SKM-1 treated with dmso at 0.1 percent for 144 hours (cell line): ENCODE data around the gene ALDH18A1.
A peak's percentile ranks its signal among the peaks of the same experiment; 100 is the strongest.
"Not testable (repeated sequence)": the region's sequence is repeated elsewhere in the genome, so short reads cannot be mapped to it uniquely, and the experiment has no call there.

Experiments
- DNase-seq: peaks from one replicate; lab custom pipeline; 2025; ENCODE audit not compliant: unreplicated experiment; lab: John Stamatoyannopoulos, UW

Gene ALDH18A1

DNA sequence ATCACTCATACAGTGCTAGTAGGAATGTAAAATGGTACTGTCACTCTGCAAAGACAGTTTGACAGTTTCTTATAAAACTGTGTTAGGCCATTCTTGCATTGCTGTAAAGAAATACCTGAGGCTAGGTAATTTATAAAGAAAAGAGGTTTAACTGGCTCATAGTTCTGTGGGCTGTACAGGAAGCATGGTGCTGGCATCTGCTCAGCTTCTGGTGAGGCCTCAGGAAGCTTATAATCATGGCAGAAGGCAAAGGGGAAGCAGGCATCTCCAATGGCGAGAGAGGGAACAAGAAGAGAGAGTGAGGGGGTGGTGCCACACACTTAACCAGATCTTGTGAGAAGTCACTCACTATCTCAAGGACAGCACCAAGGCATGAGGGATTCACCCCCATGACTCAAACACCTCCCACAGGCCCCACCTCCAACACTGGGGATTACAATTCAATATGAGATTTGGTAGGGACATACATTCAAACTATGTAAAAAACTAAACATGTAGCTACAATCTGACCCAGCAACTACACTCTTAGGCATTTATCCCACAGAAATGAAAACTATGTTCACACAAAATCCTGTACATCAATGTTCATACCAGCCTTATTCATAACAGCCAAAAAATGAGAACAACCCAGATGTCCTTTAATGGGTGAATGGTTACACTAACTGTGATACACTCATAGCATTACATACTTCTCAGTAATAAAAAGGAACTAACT is 5.0 kb downstream of the ALDH18A1 start:
- no peak for DNase-seq

DNA sequence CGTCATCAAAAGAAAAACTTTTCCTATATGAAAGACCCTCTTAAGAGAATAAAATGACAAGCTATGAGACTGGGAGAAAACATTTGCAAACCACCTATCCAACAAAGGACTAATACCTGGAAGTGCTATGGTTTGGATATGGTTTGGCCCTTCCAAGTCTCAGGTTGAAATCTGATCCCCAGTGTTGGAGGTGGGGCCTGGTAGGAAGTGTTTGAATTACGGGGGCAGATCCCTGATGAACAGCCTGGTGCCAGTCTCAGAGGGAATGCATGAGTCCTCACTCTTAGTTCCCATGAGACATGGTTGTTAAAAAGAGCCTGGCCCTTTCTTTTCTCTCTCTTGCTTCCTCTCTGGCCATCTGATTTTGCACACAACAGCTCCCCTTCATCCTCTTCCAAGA is 6.3 kb downstream of the ALDH18A1 start:
- no peak for DNase-seq

DNA sequence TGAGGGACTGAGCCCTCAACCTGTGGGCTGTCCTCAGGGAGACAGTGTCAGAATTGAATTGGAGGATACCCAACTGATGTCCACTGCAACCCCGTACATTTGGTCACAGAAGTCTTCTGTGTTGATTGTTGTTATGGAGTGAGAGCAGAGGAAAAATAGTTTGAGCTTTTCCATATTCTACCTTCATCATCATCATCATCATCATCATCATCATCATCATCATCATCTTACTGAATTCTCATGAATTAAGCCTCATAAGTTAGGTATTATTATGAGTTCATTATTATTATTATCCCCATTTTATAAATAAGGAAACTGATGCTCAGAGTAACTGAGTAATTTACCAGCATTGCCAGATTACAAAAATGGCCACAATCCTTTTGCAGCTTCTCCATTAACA is 8.4 kb downstream of the ALDH18A1 start:
- DNase-seq: no peak

DNA sequence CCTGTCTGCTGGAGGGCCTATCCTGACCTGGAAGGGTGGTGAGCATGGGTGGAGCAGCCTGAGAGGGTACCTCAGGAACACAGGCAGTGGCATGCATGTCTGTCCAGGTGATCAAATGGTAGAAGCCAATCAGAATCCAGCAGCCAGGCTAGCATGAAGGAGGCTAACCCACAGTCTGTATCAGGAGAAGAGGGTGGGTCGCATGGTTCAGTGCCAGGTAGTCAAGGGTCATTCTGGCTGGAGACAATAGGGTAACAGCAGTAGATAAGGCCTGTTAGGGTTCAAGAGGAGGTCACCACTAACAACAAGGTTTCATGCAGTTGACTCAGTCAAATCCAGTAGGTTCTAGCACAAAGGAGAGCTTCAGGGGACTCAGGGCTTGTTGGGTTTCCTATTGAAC is 10.4 kb downstream of the ALDH18A1 start:
- no peak for DNase-seq

DNA sequence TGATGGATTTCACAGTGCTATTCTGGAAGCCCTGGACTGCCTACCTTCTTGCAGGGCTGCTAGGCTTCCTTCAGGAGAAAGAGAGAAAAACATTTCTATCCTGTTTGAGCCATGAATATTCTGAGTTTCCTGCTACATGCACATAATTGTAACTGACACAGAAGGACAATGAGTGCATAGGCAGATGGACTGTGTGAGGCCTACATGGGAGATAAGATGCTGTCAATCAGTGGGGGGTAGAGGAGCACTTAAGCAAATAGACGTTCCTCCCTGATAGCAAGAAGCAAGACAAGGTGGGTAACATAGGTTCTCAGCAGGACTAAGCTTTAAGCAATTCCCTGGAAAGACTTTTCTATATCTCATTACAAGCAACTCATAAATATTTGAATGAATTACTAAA is 11.6 kb downstream of the ALDH18A1 start:
- no peak for DNase-seq

DNA sequence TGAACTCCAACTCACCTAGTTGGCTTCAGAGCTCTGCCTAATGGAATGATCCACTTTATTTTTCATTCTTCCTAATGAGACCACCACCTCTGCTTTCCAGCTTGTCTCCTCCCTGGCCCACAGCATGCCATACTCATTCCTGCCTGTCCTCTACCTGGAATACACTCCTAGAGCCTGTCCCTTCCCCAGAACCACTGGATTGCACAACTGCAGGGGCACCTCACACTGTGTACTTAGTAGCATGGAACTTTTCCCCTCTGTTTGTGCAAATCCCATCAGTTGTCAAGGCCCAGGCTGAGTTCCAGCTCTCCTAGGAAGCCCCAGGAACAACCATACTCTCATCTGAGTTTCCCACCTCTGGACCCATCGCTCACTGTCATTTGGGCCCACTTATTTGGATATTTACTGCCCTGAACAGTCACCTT is 15.6 kb downstream of the ALDH18A1 start:
- DNase-seq: no peak

DNA sequence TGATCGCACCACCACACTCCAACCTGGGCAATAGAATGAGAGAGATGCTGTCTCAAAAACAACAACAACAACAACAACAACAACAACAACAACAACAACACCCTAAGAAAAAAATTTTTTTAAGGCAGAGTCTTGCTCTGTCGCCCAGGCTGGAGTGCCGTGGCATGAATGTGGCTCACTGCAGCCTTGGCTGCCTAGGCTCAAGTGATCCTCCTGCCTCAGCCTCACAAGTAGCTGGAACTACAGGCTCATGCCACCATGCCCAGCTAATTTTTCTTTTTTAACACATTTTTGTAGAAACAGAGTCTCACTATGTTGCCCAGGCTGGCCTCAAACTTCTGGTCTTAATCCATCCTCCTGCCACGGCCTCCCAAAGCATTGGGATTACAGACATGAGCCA is 18.6 kb downstream of the ALDH18A1 start:
- no peak for DNase-seq

DNA sequence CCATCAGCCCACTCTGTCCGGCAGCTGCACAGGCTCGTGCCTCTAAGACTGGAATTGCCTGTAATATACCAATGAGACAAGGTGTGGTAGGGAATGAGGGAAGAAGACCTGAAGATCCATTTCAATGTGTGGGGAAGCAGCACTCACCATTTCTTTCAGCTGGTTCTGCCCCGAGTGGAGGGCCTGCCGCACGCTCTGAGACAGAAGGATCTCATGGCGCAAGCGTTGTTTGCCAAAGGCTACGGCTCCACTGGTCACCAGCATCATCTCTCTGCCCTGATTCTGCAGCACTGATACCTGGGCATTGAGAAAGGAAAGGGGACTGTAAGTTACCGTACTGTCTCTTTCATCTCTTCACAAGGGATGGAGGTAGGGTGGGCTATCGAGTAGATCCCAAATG is 19.4 kb downstream of the ALDH18A1 start:
- DNase-seq: no peak

DNA sequence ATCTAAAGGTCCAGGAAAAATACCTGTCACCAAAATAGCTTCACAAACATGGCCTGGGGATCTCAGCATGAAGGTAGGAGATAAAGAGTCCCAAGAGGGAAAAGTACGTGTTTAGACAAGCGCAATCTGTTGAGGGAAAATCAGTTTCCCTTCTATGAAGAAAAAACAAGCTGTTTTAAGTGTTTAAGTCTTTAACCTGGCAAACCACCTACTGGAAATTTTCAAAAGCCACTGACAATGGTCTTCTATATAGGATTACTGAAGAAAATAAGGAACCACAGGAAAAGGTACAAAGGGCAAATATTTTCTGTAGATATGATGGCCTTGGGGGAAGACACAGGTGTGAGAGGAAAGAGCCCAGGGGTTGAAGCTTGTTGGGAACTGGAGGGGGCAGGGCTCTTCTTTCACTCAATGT is 21.2 kb downstream of the ALDH18A1 start:
- no peak for DNase-seq

DNA sequence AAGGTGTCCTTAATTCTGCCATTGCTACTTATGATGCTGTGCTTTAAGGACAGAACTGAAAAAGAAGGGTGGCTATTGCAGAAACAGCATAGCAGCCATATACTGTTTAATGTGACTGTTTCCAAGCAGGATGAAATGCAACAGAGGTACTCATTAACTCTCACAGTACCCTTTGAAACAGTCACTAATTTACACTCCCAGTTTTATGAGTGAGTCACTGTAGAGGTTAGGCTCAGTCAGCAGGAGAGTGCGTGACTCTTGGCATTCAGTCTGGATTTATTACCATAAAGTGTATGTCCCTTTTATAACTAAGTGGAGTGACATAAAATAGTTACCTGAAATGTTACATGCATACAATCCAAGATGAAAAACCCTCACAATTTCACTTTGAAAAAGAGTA is 27.7 kb downstream of the ALDH18A1 start:
- DNase-seq: no peak

DNA sequence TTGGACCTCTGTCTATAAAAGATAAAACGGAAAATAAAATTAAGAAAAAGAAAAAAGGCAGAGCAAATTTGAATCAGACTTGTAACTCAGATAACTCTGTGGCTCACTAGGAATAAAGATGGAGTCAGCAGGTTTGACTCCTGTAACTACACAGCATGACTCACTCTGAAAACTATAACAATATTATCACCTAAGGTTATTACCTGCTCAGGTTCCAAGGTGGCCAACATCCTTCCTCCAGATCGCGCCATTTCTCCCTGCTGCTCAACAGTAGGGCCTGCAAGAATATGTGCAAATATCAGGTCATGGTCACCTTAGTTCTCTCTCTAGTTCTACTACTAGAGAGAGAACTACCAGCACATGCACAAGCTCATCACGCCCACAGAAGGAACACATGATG is 30.0 kb downstream of the ALDH18A1 start:
- no peak for DNase-seq

DNA sequence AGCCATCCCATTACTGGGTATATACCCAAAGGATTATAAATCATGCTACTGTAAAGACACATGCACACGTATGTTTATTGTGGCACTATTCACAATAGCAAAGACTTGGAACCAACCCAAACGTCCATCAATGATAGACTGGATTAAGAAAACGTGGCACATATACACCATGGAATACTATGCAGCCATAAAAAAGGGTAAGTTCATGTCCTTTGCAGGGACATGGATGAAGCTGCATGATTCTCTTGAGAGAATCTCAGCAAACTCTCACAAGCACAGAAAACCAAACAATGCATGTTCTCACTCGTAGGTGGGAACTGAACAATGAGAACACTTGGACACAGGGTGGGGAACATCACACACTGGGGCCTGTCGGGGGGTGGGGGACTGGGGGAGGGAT is 36.1 kb downstream of the ALDH18A1 start:
- not testable (repeated sequence) for DNase-seq

DNA sequence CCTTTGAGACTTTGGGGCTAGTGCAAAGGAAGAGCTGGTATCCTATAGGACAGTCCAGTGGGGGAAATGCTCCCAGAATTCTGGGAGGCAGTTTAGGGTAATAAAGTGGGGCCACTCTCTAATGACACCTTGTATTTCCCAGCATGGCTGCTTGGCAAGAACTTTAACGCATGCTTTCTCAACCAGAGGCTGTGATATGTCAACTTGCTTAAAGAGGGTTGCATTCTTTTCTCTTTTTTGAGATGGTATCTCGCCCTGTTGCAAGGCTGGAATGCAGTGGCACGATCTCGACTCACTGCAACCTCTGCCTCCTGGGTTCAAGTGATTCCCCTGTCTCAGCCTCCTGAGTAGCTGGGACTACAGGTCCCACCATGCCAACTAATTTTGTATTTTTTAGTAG is 38.4 kb downstream of the ALDH18A1 start:
- DNase-seq: no peak

DNA sequence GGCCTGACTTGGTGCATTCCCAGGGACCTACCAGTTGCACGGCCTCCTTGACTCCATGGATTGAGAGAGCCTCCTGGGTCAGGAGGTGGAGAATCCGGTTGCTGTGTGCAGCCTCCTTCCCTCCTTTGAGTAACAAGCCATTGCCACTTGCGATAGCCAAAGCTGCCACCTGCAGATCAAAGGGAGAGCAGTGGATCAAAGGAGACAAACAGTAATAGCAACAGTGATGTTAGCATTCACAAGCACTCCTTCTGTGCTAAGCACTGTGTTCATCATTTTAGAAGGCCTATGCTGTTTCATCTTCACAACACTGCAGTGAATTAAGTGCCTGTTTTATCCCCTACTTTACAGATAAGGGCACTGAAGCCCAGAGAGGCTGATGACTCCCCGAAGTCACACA is 40.1 kb downstream of the ALDH18A1 start:
- no peak for DNase-seq

DNA sequence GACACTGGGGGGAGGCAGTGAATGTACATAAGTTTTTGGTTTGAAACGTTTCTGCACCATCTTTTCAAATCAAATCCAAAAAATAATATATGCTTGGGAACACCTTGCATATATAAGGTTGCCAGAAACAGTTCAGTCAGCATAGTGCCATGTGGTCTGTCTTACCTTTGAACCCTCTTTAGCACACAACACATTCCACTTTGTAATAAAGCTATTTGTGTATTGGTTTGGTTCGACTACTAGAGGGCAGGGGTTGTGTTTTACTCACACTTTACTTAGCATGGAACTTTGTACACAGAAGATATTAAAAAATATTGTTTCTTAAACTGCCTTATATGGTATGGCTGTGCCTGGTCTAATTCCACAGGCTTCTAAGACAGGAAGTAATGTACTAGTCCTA is 43.2 kb downstream of the ALDH18A1 start:
- DNase-seq: no peak

DNA sequence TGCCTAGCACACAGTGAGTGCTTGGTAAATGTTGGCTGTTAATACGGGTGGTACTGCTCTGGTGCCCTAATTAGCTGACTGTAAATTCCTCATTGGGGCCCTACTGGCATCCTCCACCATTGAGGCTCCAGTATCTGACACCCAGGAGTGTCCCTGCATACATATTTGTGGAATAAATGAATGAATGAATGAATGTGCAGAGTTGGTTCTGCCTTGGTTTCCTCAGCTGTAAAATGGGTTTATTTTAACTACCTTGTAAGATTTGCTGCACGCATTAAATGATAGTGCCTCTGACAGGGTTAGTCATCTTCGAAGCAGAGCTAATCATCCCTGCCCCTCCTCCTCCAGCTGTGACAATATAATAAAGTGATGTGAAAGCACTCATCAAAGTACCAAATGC is 45.8 kb downstream of the ALDH18A1 start:
- no peak for DNase-seq

DNA sequence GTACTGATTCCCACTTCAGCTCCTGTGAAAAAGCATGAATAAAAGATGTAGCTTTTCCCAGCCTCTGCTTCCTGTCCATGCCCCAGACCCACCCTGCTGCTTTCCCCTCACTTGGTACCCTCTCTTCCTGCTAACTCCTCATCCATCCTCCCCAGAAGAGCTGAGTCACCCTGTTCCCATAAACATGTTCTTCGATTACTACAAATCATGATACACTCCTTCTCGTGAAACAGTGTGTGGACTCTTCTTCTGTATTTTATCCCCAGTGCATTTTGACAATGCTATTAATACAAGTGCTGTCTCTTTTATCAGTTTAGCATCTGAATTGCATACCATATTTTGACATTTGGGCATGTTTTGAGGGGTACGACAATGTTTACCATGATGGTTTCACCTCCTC is 49.6 kb downstream of the ALDH18A1 start:
- DNase-seq: no peak

DNA sequence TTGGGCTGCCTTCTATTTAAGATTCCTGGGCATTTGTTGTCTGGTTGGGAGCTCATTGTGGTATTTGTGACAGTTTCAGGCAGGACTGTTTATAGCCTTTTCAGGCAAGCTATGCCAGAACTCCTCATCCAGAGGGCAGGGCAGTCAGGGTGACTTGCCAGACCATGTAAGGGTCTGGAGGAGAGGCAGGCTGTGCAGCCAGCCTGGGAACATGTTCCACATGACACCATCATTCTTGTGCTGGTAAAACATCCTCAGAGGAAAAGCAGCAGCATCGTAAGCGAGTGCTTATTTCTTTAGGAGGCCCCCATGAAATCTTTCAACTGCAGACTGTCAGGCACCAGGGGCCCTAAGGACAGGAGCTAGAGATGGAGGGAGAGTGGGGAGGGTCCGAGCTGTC is 51.3 kb downstream of the ALDH18A1 start:
- no peak for DNase-seq

DNA sequence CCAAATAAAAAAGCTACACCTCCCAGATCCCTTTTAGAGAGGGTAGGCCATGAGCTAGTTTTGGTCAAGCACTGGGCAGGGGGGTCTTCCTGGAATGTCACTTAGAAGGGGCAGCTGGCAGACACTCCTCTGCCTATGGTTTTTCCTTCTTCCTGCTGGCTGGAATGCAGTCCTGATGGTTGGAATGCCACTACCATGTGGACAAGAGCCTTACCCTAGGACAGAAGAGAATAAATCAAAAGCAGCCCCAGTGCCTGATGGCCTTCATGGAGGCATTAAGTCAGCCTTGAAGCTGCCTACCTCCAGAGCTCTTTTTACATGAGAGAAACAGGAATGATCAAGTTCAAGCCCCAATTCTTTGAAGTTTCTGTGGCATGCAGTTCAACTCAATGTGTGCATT is 51.9 kb downstream of the ALDH18A1 start:
- DNase-seq: no peak

DNA sequence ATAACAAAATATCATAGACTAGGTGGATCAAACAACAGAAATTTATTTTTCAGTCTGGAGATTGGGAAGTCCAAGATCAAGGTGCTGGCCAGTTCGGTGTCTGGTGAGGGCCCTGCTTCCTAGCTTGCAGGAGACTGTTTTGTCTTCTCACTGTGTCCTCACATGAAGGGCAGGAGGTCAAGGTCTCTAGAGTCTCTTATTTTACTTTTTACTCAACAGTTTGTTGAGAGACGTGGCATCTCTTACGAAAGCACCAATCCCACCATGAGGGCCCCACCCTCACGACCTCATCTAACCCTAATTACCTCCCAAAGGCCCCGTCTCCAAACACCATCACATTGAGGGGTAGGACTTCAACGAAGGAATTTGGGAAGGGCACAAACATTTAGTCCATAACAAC is 54.1 kb downstream of the ALDH18A1 start:
- DNase-seq: no peak

DNA sequence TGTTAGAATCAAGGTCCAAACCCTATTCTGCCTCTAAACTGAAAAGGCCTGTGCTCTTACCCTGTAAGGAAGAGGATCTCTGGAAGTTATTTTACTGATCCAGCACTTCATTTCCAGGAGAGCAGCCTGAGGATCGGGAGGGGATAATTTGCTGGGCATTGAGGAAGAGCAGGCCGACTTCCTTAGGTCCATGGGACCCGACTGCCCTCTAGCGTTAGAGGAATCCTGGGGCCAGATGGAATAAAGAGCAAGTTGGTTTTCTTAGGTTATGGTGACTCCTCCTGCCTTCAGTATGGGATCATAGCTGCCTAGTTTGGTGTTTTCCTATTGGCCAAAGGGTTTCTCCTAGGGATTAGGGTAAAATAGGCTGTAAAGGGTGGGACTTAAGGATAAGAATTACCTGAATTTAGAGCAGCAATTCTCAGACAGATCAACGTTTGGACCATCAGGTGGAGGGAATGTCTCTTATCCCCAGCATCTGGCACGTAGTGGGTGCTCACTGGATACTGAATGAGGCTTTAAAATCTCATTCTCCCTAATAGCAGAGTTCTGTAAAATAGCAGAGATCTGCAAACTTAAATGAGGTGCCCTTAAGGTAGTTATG is 55.3 kb downstream of the ALDH18A1 start:
- peak; percentile 72 for DNase-seq

DNA sequence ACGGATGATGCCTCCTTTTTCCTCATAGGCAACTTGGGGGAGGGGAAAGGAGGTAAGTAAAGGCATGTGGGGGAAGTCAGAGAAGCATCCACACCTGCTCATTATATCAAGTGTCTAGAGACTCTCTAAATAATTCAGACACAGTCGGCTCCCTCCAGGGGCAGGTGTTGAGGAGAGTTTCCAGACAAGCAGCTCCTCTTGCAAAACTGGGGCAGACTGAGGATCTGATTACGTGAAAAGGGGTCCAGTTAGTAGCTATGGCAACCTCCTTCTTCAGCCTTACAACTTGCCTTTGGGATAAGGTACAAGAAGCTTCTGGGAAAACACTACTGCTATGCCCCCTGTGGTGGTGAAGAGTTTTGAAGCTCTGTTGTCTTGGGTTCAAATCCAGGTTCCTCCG is 56.4 kb downstream of the ALDH18A1 start:
- no peak for DNase-seq

DNA sequence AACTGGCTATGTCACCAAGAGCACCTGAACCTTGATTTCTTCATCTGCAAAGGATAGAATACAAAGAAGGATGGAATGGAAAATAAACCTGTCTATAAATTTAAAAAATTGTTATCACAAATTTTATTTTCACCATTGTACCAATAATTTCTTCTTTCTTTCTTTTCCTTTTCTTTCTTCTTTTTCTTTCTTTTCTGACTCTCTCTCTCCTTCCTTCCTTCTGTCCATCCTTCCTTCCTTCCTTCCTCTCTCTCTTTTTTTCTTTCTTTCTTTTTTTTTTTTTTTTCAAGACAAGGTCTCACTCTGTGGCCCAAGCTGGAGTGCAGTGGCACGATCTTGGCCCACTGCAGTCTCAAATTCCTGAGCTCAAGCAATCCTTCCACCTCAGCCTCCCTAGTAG is 58.7 kb downstream of the ALDH18A1 start:
- no peak for DNase-seq
